ENCODE data around the gene PDE11A. TPM values are rescaled to one million over a fixed set of nuclear protein-coding genes. Genes with fewer than 3 reads are reported as not detected.
A peak's percentile ranks its signal among the peaks of the same experiment; 100 is the strongest.

The PDE11A gene
- total and polyA plus RNA-seq, 2 of the 13 experiments (the other 11 are each of a cell fraction or from before 2014, with no cell fraction given): 1.2 to 1.7 TPM

GRCh38 chr2:177905640-177906039 is 166.9 kb downstream of the PDE11A start:
- POLR2A ChIA-PET: no interaction called here
- H3K9ac ChIP-seq (ENCODE audit: insufficient read depth, low read depth, low read length): no peak overlapping the region
- H3K27ac ChIP-seq (ENCODE audit: extremely low read length, insufficient read depth, low read length): no peak overlapping the region
- no peaks in the 10 kb centered on the region for H4K20me1 ChIP-seq (ENCODE audit: insufficient read depth, low read length)
- intact Hi-C loops (cut with micrococcal nuclease; ENCODE audit: unreplicated experiment) (loop anchor here (2.0 to 5.0 kb wide), 3 partner anchors 19 to 167 kb away; partner anchors contain the start of gene PDE11A), in situ Hi-C loops (cut with HindIII; ENCODE audit: extremely low pct_ligation_motif_present, low pct_unique_long_range_greater_than_20kb) (no loop called here)
- 43% methylated on average over 2 of the region's 2 CpGs for WGBS (ENCODE audit: low lambda C conversion rate)
- no peaks in the 10 kb centered on the region for H3K79me2 ChIP-seq (ENCODE audit: insufficient read depth, low read length)
- H3K4me3 ChIP-seq (replicated peaks in 1 of 3; ENCODE audit: insufficient read depth in 1 of 3, low read depth in 2 of 3, low read length in 3 of 3): peak overlapping the region in 1 of 3 experiments; percentile 8; a peak in 1 of 6 replicates
- peak overlapping the region; percentile 36 for H3K4me2 ChIP-seq (ENCODE audit: low read depth, low read length)
- H3K4me1 ChIP-seq (ENCODE audit: insufficient read depth, low read length): no peaks in the 10 kb centered on the region
- H3K36me3 ChIP-seq (replicated peaks in 1 of 2; ENCODE audit: control insufficient read depth in 1 of 2, insufficient read depth in 2 of 2, low read length in 2 of 2): no peaks in the 10 kb centered on the region
- peak; percentile 52 for ATAC-seq
- BruUV-seq (replicated peaks): no TSS peak
- CTCF ChIA-PET (ENCODE audit: low intra/inter-chr PET ratio, low total read pairs): no interaction called here
- TF ChIP-seq NRL (CRISPR knock-in tag; IDR thresholded peaks at IDR 0.05; ENCODE audit: borderline replicate concordance): no peak
- no peak for TF ChIP-seq ZBTB20 (CRISPR knock-in tag; IDR thresholded peaks at IDR 0.05; ENCODE audit: borderline replicate concordance, low read depth)
- TF ChIP-seq THYN1 (CRISPR knock-in tag; IDR thresholded peaks at IDR 0.05; ENCODE audit: borderline replicate concordance, low read depth): no peak
- TF ChIP-seq, protein P1, sequence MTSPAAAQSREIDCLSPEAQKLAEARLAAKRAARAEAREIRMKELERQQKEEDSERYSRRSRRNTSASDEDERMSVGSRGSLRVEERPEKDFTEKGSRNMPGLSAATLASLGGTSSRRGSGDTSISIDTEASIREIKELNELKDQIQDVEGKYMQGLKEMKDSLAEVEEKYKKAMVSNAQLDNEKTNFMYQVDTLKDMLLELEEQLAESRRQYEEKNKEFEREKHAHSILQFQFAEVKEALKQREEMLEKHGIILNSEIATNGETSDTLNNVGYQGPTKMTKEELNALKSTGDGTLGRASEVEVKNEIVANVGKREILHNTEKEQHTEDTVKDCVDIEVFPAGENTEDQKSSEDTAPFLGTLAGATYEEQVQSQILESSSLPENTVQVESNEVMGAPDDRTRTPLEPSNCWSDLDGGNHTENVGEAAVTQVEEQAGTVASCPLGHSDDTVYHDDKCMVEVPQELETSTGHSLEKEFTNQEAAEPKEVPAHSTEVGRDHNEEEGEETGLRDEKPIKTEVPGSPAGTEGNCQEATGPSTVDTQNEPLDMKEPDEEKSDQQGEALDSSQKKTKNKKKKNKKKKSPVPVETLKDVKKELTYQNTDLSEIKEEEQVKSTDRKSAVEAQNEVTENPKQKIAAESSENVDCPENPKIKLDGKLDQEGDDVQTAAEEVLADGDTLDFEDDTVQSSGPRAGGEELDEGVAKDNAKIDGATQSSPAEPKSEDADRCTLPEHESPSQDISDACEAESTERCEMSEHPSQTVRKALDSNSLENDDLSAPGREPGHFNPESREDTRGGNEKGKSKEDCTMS (CRISPR knock-in tag; conservative IDR thresholded peaks at IDR 0.05): no peak
- TF ChIP-seq MXD1 (CRISPR knock-in tag; IDR thresholded peaks at IDR 0.05): no peak
- no peak for TF ChIP-seq ZNF564 (CRISPR knock-in tag; IDR thresholded peaks at IDR 0.05)
- no peak for TF ChIP-seq SIN3A (IDR thresholded peaks at IDR 0.05; ENCODE audit: borderline replicate concordance, low read depth, low read length)
- TF ChIP-seq FOSL1 (CRISPR knock-in tag; IDR thresholded peaks at IDR 0.05; ENCODE audit: borderline replicate concordance): no peak
- no peak for TF ChIP-seq ZNF597 (CRISPR knock-in tag; IDR thresholded peaks at IDR 0.05)
- no peak for TF ChIP-seq ZNF720 (CRISPR knock-in tag; IDR thresholded peaks at IDR 0.05)
- TF ChIP-seq, protein P2, sequence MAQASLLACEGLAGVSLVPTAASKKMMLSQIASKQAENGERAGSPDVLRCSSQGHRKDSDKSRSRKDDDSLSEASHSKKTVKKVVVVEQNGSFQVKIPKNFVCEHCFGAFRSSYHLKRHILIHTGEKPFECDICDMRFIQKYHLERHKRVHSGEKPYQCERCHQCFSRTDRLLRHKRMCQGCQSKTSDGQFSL (CRISPR knock-in tag; IDR thresholded peaks at IDR 0.05): no peak
- no peak for TF ChIP-seq AGO2 (optimal IDR thresholded peaks at IDR 0.05; ENCODE audit: low read depth, low read length)
- TF ChIP-seq, protein P3, sequence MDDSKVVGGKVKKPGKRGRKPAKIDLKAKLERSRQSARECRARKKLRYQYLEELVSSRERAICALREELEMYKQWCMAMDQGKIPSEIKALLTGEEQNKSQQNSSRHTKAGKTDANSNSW (CRISPR knock-in tag; IDR thresholded peaks at IDR 0.05; ENCODE audit: borderline replicate concordance): no peak
- TF ChIP-seq FLYWCH1 (CRISPR knock-in tag; IDR thresholded peaks at IDR 0.05): no peak
- TF ChIP-seq KAT2B (IDR thresholded peaks at IDR 0.05; ENCODE audit: borderline replicate concordance, low read depth, low read length): no peak
- no peak for TF ChIP-seq ISX (CRISPR knock-in tag; conservative IDR thresholded peaks at IDR 0.05)
- TF ChIP-seq ZNF546 (CRISPR knock-in tag; conservative IDR thresholded peaks at IDR 0.05): no peak
- peak overlapping the region; percentile 11 for H2AFZ ChIP-seq (ENCODE audit: low read length)
- DNase-seq (ENCODE audit: low spot score): no peak
- no peaks in the 10 kb centered on the region for H3K9me3 ChIP-seq (ENCODE audit: low read length)
- H3K27me3 ChIP-seq (ENCODE audit: control insufficient read depth in 1 of 2, insufficient read depth in 2 of 2, low read length in 2 of 2): no peaks in the 10 kb centered on the region
- no peak for FAIRE-seq
